Right lobe of liver (tissue), 4 donors: Measurements from ENCODE around the gene SCRN2.

Source experiments
- CTCF ChIP-seq, 4 donors: fragments of 200-600 bp in 3 of 4; fragments of 450-650 bp in 1 of 4; IDR thresholded peaks; one replicate each; pipeline versions ENCODE4 v1.5.1 to v1.8.0; 2016 to 2022; ENCODE audit warnings: antibody characterized with exemption in 4 of 4, mild to moderate bottlenecking in 2 of 4
- POLR2A ChIP-seq: fragments of 450-650 bp; IDR thresholded peaks from one replicate; pipeline ENCODE4 v1.6.1; 2017; ENCODE audit warnings: antibody characterized with exemption, mild to moderate bottlenecking
- donor health status: DM: no; HTN: no; CAD: no.
- donor health status: DM: no; HTN: no; CAD: no.
- donor health status: DM: no; HTN: yes; CAD: no.

GRCh38 chr17:47811709-47812108, 29.4 kb downstream of the SCRN2 start:
- no peak for TF ChIP-seq CTCF (IDR thresholded peaks at IDR 0.05)
- no peak for TF ChIP-seq POLR2A
